ENCODE data around the gene FBXW8.

The FBXW8 gene

DNA sequence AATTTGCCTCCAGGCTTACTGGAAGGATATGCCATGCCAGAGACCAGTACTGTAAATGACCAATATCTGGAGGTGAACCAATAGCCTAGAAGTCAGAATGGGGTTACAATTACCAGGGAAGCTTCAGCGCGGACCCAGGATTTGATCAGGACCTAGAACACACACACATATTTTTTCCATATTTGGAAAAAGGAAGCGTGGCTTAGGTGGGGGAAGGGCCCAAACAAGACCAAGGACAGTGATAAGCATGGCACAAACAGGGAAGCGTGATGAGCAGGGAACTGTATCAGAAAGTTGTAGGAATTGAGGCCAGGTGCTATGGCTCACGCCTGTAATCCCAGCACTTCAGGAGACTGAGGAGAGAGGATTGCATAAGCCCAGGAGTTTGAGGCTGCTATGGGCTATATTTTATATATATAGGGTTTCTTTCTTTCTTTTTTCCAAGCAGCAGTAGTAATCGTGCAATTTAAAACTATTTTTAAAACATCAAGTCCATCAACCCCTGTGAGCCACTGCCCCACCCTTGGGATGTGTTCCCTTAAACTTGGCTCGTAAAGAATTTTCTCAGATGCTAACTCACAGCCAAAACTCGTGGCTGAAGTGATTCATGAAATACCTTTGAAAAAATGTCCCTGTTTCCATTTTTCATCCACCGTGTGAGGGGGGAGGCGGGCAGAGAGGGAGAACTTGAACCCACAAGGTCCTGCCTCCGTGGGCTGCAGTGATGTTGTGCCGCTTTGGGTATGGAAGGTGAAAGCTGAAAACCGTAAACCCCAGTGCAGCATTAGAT, 46.2 kb upstream of the FBXW8 start:
- TF ChIP-seq TAF1 (IDR thresholded peaks at IDR 0.05; ENCODE audit: borderline replicate concordance, insufficient read depth, low read length) (no peak), POLR2AphosphoS5 (IDR thresholded peaks at IDR 0.05; ENCODE audit: low read depth, low read length) (no peak), SIN3A (IDR thresholded peaks at IDR 0.05; ENCODE audit: borderline replicate concordance, insufficient read depth, low read length) (no peak), FOXP2 (optimal IDR thresholded peaks at IDR 0.05; ENCODE audit: borderline replicate concordance, extremely low read depth, extremely low read length, insufficient read depth) (no peak)
- TF ChIP-seq, protein P1, sequence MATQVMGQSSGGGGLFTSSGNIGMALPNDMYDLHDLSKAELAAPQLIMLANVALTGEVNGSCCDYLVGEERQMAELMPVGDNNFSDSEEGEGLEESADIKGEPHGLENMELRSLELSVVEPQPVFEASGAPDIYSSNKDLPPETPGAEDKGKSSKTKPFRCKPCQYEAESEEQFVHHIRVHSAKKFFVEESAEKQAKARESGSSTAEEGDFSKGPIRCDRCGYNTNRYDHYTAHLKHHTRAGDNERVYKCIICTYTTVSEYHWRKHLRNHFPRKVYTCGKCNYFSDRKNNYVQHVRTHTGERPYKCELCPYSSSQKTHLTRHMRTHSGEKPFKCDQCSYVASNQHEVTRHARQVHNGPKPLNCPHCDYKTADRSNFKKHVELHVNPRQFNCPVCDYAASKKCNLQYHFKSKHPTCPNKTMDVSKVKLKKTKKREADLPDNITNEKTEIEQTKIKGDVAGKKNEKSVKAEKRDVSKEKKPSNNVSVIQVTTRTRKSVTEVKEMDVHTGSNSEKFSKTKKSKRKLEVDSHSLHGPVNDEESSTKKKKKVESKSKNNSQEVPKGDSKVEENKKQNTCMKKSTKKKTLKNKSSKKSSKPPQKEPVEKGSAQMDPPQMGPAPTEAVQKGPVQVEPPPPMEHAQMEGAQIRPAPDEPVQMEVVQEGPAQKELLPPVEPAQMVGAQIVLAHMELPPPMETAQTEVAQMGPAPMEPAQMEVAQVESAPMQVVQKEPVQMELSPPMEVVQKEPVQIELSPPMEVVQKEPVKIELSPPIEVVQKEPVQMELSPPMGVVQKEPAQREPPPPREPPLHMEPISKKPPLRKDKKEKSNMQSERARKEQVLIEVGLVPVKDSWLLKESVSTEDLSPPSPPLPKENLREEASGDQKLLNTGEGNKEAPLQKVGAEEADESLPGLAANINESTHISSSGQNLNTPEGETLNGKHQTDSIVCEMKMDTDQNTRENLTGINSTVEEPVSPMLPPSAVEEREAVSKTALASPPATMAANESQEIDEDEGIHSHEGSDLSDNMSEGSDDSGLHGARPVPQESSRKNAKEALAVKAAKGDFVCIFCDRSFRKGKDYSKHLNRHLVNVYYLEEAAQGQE (IDR thresholded peaks at IDR 0.05; ENCODE audit: insufficient read depth in 1 of 2, low read depth in 2 of 2, low read length in 2 of 2) = no peak

DNA sequence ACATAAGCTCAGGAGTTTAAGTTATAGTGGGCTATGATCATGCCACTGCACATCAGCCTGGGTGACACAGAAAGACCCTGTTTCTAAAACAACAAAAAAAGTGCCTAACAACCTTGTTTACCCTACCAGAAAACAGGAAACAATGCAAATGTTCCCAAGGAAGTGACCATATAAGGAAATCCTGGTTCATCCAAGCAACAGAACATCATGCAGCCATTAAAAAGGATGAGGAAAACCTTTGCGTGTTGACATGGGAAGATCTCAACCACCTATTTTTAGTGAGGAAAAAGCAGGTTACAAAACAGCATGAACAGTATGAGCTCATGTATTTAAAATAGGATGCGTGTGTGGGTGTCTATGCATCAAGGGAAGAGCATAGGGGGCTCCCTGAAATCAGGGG, 43.2 kb upstream of the FBXW8 start:
- TF ChIP-seq, protein P1 (IDR thresholded peaks at IDR 0.05; ENCODE audit: insufficient read depth in 1 of 2, low read depth in 2 of 2, low read length in 2 of 2) = no peak
- TF ChIP-seq SIN3A (IDR thresholded peaks at IDR 0.05; ENCODE audit: borderline replicate concordance, insufficient read depth, low read length) = no peak
- no peak for TF ChIP-seq POLR2AphosphoS5 (IDR thresholded peaks at IDR 0.05; ENCODE audit: low read depth, low read length)
- TF ChIP-seq FOXP2 (optimal IDR thresholded peaks at IDR 0.05; ENCODE audit: borderline replicate concordance, extremely low read depth, extremely low read length, insufficient read depth) = no peak
- no peak for TF ChIP-seq TAF1 (IDR thresholded peaks at IDR 0.05; ENCODE audit: borderline replicate concordance, insufficient read depth, low read length)

DNA sequence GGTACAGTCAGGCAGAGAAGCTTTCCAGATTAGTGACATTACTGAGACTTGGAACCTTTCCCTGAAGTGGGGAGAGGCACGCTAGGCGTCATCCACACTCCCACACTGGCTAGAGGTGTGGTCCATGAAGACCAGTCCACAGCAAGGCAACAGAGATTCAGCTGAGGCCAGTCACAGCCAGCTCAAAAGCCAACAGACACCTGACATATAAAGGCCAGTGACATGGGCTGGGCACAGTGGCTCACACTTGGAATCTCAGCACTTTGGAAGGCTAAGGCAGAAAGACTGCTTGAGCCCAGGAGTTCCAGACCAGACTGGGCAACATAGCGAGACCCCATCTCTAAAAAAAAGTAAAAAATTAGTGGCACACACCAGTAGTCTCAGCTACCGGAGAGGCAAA, 40.4 kb upstream of the FBXW8 start:
- TF ChIP-seq TAF1 (IDR thresholded peaks at IDR 0.05; ENCODE audit: borderline replicate concordance, insufficient read depth, low read length) (no peak), FOXP2 (optimal IDR thresholded peaks at IDR 0.05; ENCODE audit: borderline replicate concordance, extremely low read depth, extremely low read length, insufficient read depth) (no peak)
- TF ChIP-seq, protein P1 (IDR thresholded peaks at IDR 0.05; ENCODE audit: insufficient read depth in 1 of 2, low read depth in 2 of 2, low read length in 2 of 2) = no peak

DNA sequence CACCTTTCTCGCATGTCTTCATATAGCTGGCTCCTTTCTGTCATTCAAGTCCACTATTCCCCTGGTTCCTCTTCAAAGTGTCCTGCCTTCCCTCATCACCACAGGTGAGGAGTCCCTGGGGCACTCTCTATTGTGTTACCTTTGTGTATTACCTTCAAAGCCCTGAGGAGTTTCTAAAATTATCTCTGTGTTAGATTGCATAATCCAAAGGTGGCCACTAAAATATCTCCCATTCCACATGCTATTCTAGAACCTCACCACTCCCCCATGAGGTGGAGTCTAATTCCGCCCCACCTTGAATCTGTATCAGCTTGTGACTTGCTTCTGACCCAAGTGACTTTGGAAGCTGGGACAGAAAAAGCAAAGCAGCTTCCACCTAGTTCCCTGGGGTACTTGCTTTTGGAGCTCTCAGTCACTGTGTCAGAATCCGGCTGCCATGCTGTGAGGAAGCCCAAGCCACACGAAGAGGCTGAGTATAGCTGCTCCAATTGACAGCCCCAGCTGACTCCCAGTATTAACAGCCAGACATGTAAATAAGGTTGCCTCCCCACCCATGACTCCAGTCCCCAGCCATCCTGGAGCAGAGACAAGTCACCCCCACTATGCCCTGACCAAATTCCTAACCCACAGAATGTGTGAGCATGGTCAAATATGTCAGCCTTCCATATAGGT, 36.3 kb upstream of the FBXW8 start:
- no peak for TF ChIP-seq POLR2AphosphoS5 (IDR thresholded peaks at IDR 0.05; ENCODE audit: low read depth, low read length)
- no peak for TF ChIP-seq FOXP2 (optimal IDR thresholded peaks at IDR 0.05; ENCODE audit: borderline replicate concordance, extremely low read depth, extremely low read length, insufficient read depth)
- TF ChIP-seq TAF1 (IDR thresholded peaks at IDR 0.05; ENCODE audit: borderline replicate concordance, insufficient read depth, low read length) = no peak
- TF ChIP-seq, protein P1 (IDR thresholded peaks at IDR 0.05; ENCODE audit: insufficient read depth in 1 of 2, low read depth in 2 of 2, low read length in 2 of 2) = no peak
- no peak for TF ChIP-seq SIN3A (IDR thresholded peaks at IDR 0.05; ENCODE audit: borderline replicate concordance, insufficient read depth, low read length)
